HG02623 (cell line): ENCODE measurements around the gene STK11IP.

Experiments used
- ATAC-seq: cut with Tn5 transposase; IDR thresholded peaks from one replicate; pipeline ENCODE4 v1.9.1; 2021; ENCODE audit warnings: moderate library complexity; ENCODE audit not compliant: unreplicated experiment

The STK11IP gene

GRCh38 chr2:219561179-219562048, 36.2 kb upstream of the STK11IP start:
- no peak for ATAC-seq

GRCh38 chr2:219562049-219563020, 35.3 kb upstream of the STK11IP start:
- no peak for ATAC-seq

GRCh38 chr2:219563271-219563928, 34.3 kb upstream of the STK11IP start:
- ATAC-seq, result no peak

- no peak for ATAC-seq
Measured at GRCh38 chr2:219565130-219566080, 32.3 kb upstream of the STK11IP start.

- no peak for ATAC-seq
Measured at GRCh38 chr2:219566640-219567039, 31.0 kb upstream of the STK11IP start.

- no peak for ATAC-seq
Measured at GRCh38 chr2:219567131-219567530, 30.5 kb upstream of the STK11IP start.

- no peak for ATAC-seq
Measured at GRCh38 chr2:219567791-219568361, 29.8 kb upstream of the STK11IP start.

GRCh38 chr2:219569041-219569440, 28.6 kb upstream of the STK11IP start:
- no peak for ATAC-seq

GRCh38 chr2:219569635-219570034, 28.0 kb upstream of the STK11IP start:
- no peak for ATAC-seq

- no peak for ATAC-seq
Measured at GRCh38 chr2:219570194-219570923, 27.3 kb upstream of the STK11IP start.

- no peak for ATAC-seq
Measured at GRCh38 chr2:219570924-219571310, 26.7 kb upstream of the STK11IP start.

- no peak for ATAC-seq
Measured at GRCh38 chr2:219571311-219572236, 26.1 kb upstream of the STK11IP start, which contains the start of gene OBSL1. Gene OBSL1 (minus strand): TSS chr2:219571539. CDS start chr2:219571232, 307 bp downstream.

- no peak for ATAC-seq
Measured at GRCh38 chr2:219572237-219573001, 25.2 kb upstream of the STK11IP start, which contains the start of gene INHA. Gene INHA (plus strand): TSS chr2:219572310. CDS start chr2:219572375, 65 bp downstream.

- no peak for ATAC-seq
Measured at GRCh38 chr2:219573166-219573565, 24.5 kb upstream of the STK11IP start.

GRCh38 chr2:219574484-219575311, 23.0 kb upstream of the STK11IP start:
- no peak for ATAC-seq
